22Rv1 (cell line): ENCODE data around the gene GIMAP6.
"Not testable (repeated sequence)": the region's sequence is repeated elsewhere in the genome, so short reads cannot be mapped to it uniquely, and the experiment has no call there.

Experiments used
- ZFX ChIP-seq: fragments of 450-650 bp; IDR thresholded peaks from 2 replicates; pipeline ENCODE4 v1.6.1; 2017; ENCODE audit warnings: antibody characterized with exemption, borderline replicate concordance
- TF ChIP-seq, protein P1 (sequence below): fragments of 450-650 bp; IDR thresholded peaks from 2 replicates; pipeline ENCODE4 v1.5.1; 2017; ENCODE audit warnings: mild to moderate bottlenecking

DNA sequence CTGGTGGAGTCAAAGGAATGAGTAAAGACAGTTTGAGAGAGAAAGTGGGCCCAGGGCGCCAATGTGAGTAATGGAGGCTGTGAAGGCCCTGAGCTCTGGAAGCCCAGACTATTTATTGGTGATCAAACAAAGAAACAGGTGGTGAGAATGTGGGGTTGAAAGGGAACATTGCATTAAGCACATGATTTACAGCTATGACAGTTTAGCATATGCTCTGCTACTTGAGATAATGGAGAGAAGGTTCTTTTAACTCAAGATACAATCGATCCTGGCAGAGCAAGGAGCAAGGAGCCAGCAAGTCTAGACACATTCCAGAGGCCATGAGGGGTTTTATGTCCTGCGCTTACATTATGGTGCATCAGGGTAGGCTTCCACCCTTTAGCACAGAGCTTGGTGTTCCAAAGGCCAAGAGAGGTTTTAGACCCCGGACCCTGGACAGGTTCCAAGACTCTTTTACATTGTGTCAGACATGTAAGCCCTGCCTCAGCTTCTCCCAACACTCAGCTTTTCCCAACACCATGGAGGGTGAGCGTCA, 16.9 kb downstream of the GIMAP6 start:
- TF ChIP-seq, protein P1, sequence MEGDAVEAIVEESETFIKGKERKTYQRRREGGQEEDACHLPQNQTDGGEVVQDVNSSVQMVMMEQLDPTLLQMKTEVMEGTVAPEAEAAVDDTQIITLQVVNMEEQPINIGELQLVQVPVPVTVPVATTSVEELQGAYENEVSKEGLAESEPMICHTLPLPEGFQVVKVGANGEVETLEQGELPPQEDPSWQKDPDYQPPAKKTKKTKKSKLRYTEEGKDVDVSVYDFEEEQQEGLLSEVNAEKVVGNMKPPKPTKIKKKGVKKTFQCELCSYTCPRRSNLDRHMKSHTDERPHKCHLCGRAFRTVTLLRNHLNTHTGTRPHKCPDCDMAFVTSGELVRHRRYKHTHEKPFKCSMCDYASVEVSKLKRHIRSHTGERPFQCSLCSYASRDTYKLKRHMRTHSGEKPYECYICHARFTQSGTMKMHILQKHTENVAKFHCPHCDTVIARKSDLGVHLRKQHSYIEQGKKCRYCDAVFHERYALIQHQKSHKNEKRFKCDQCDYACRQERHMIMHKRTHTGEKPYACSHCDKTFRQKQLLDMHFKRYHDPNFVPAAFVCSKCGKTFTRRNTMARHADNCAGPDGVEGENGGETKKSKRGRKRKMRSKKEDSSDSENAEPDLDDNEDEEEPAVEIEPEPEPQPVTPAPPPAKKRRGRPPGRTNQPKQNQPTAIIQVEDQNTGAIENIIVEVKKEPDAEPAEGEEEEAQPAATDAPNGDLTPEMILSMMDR, result not testable (repeated sequence)
- TF ChIP-seq ZFX, result not testable (repeated sequence)
